GM23338 (cell line): ENCODE results near the gene BATF3.

Experiments
- CREB1 ChIP-seq: fragments of 250-450 bp; sonication (Bioruptor Pico); IDR thresholded peaks from 2 replicates; pipeline ENCODE4 v1.5.0; 2020; ENCODE audit warnings: low read depth, mild to moderate bottlenecking, moderate library complexity
- ETS1 ChIP-seq: IDR thresholded peaks from 2 replicates; pipeline ENCODE4 v1.6.1; 2016; ENCODE audit warnings: antibody characterized with exemption
- EZH2 ChIP-seq: fragments of 200-600 bp; sonication (generic); IDR thresholded peaks from one replicate; pipeline ENCODE4 v1.8.0; 2017; ENCODE audit warnings: antibody characterized with exemption, mild to moderate bottlenecking, low read depth; ENCODE audit not compliant: unreplicated experiment
- EZH2phosphoT487 ChIP-seq: fragments of 200-600 bp; sonication (generic); IDR thresholded peaks from one replicate; pipeline ENCODE4 v1.8.1; 2018; ENCODE audit warnings: antibody characterized with exemption; ENCODE audit not compliant: unreplicated experiment
- JUNB ChIP-seq: IDR thresholded peaks from one replicate; pipeline ENCODE4 v1.6.1; 2016; ENCODE audit warnings: antibody characterized with exemption; ENCODE audit not compliant: unreplicated experiment
- POLR2AphosphoS5 ChIP-seq: IDR thresholded peaks from 2 replicates; pipeline ENCODE4 v1.6.1; 2016; ENCODE audit warnings: antibody characterized with exemption, low read depth
- REST ChIP-seq: IDR thresholded peaks from one replicate; pipeline ENCODE4 v1.6.1; 2018; ENCODE audit warnings: antibody characterized with exemption; ENCODE audit not compliant: unreplicated experiment
- STAT1 ChIP-seq: IDR thresholded peaks from one replicate; pipeline ENCODE4 v1.6.1; 2016; ENCODE audit warnings: antibody characterized with exemption; ENCODE audit not compliant: unreplicated experiment
- ZNF462 ChIP-seq: fragments of 250-450 bp; sonication (Bioruptor Pico); IDR thresholded peaks from 2 replicates; pipeline ENCODE4 v1.5.0; 2020; ENCODE audit warnings: mild to moderate bottlenecking, moderate library complexity
- TF ChIP-seq, protein P1 (sequence below), 2 experiments: fragments of 200-600 bp in 1 of 2; sonication (generic) in 1 of 2; conservative IDR thresholded peaks; 2 replicates each; pipeline versions ENCODE4 v1.5.1 to v1.6.1; 2016 to 2017; ENCODE audit warnings: antibody characterized with exemption in 2 of 2, low read depth in 2 of 2, mild to moderate bottlenecking in 2 of 2, moderate library complexity in 1 of 2

DNA sequence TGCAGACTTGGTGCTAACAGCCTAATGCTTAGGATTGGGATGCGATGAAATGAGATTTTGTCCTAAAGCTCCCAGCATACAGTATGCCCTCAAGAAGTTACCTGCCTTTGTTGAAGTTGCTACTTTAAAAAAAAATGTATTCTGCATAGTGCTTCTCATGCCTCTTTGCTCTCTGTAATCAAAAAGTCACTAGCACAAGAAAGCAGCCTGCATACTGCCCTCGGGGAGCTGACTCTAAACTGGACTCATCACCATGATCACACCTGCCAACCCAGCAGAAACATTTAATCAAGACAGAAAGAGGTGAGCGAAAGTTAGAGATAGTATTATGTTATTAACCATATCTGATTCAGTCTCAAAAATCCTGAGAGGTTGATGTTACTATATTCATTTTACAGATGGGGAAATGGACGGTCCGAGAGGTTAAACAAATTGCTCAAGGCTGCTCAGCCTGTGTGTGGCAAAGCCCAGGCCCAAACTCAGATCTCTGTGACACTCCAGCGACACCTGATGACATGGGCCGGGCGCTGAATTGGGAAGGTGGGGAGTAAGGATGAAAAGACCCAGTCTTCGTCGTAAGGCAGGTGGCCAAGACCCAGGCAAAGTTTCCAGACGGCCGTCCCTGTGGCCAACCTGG is 1.1 kb downstream of the BATF3 start:
- TF ChIP-seq, protein P1, sequence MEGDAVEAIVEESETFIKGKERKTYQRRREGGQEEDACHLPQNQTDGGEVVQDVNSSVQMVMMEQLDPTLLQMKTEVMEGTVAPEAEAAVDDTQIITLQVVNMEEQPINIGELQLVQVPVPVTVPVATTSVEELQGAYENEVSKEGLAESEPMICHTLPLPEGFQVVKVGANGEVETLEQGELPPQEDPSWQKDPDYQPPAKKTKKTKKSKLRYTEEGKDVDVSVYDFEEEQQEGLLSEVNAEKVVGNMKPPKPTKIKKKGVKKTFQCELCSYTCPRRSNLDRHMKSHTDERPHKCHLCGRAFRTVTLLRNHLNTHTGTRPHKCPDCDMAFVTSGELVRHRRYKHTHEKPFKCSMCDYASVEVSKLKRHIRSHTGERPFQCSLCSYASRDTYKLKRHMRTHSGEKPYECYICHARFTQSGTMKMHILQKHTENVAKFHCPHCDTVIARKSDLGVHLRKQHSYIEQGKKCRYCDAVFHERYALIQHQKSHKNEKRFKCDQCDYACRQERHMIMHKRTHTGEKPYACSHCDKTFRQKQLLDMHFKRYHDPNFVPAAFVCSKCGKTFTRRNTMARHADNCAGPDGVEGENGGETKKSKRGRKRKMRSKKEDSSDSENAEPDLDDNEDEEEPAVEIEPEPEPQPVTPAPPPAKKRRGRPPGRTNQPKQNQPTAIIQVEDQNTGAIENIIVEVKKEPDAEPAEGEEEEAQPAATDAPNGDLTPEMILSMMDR (conservative IDR thresholded peaks at IDR 0.05; ENCODE audit: low read depth in 2 of 2), result no peak
- no peak for TF ChIP-seq REST
- no peak for TF ChIP-seq JUNB
- no peak for TF ChIP-seq POLR2AphosphoS5
- no peak for TF ChIP-seq EZH2
- no peak for TF ChIP-seq ZNF462 (CRISPR knock-in tag)
- no peak for TF ChIP-seq ETS1
- TF ChIP-seq STAT1, result no peak
- no peak for TF ChIP-seq CREB1 (CRISPR knock-in tag)
- TF ChIP-seq EZH2phosphoT487, result no peak
